HCT116 (cell line): ENCODE data around the gene SKAP1.
A peak's percentile ranks its signal among the peaks of the same experiment; 100 is the strongest.
"Not testable (repeated sequence)": the region's sequence is repeated elsewhere in the genome, so short reads cannot be mapped to it uniquely, and the experiment has no call there.

Source experiments
- CEBPB ChIP-seq: IDR thresholded peaks from 2 replicates; pipeline ENCODE4 v1.6.1; 2012; ENCODE audit warnings: low read depth
- EZH2 ChIP-seq: fragments of 200-600 bp; sonication (generic); IDR thresholded peaks from 2 replicates; pipeline ENCODE4 v1.6.1; 2017; ENCODE audit warnings: antibody characterized with exemption, mixed run types
- JUND ChIP-seq: IDR thresholded peaks from 2 replicates; pipeline ENCODE4 v1.6.1; 2012
- POLR2A ChIP-seq: IDR thresholded peaks from 2 replicates; pipeline ENCODE4 v1.7.0; 2011; ENCODE audit warnings: borderline replicate concordance; ENCODE audit not compliant: insufficient read depth, insufficient read length; ENCODE audit errors: extremely low read depth
- POLR2AphosphoS5 ChIP-seq: IDR thresholded peaks from 2 replicates; pipeline ENCODE4 v1.6.1; 2011; ENCODE audit warnings: mild to moderate bottlenecking, low read depth, low read length, moderate library complexity
- RAD21 ChIP-seq: IDR thresholded peaks from 2 replicates; pipeline ENCODE4 v1.6.1; 2012; ENCODE audit warnings: low read depth, mild to moderate bottlenecking
- SP1 ChIP-seq: IDR thresholded peaks from 2 replicates; pipeline ENCODE4 v1.6.1; 2012; ENCODE audit warnings: low read depth
- SRF ChIP-seq: IDR thresholded peaks from 2 replicates; pipeline ENCODE4 v1.6.1; 2012; ENCODE audit warnings: low read depth
- YY1 ChIP-seq: IDR thresholded peaks from 2 replicates; pipeline ENCODE4 v1.6.1; 2011; ENCODE audit warnings: low read length, low read depth, moderate library complexity, mild to moderate bottlenecking; ENCODE audit not compliant: insufficient replicate concordance; ENCODE audit errors: extremely low read depth
- ZFX ChIP-seq: fragments of 450-650 bp; IDR thresholded peaks from 2 replicates; pipeline ENCODE4 v1.6.1; 2017
- TF ChIP-seq, protein P1 (sequence below), 3 experiments: fragments of 200-600 bp in 1 of 3; sonication (generic) in 1 of 3; IDR thresholded peaks in 2 of 3; conservative IDR thresholded peaks in 1 of 3; 2 replicates each; pipeline ENCODE4 v1.5.1; 2012 to 2017; ENCODE audit warnings: low read depth in 2 of 3, low read length in 2 of 3, antibody characterized with exemption in 1 of 3, borderline replicate concordance in 1 of 3, control low read depth in 1 of 3, mild to moderate bottlenecking in 1 of 3, mixed read lengths in 1 of 3, mixed run types in 1 of 3, moderate library complexity in 1 of 3; ENCODE audit not compliant: insufficient read depth in 1 of 3
- TF ChIP-seq, protein P2 (sequence below): IDR thresholded peaks from 2 replicates; pipeline ENCODE4 v1.6.1; 2012
- TF ChIP-seq, protein P3 (sequence below): IDR thresholded peaks from 2 replicates; pipeline ENCODE4 v1.6.1; 2012; ENCODE audit warnings: low read depth
- TF ChIP-seq, protein P4 (sequence below): IDR thresholded peaks from 2 replicates; pipeline ENCODE4 v1.6.1; 2012

DNA sequence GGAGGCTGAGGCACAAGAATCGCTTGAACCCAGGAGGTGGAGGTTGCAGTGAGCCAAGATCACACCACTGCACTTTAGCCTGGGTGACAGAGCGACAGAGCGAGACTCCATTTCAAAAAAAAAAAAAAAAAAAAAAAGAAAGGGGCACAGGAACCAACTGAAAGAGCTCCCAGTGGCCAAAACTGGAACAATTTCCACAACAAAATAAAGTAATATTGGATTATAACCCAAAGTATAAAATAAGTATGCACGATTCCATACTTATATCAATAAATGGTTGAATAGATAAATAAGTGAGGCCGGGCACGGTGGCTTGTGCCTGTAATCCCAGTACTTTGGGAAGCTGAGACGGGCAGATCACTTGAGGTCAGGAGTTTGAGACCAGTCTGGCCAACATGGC is 19.2 kb downstream of the SKAP1 start:
- not testable (repeated sequence) for TF ChIP-seq POLR2AphosphoS5, EZH2, POLR2A, CEBPB, JUND, SRF, YY1, SP1, ZFX, RAD21
- TF ChIP-seq, protein P1, sequence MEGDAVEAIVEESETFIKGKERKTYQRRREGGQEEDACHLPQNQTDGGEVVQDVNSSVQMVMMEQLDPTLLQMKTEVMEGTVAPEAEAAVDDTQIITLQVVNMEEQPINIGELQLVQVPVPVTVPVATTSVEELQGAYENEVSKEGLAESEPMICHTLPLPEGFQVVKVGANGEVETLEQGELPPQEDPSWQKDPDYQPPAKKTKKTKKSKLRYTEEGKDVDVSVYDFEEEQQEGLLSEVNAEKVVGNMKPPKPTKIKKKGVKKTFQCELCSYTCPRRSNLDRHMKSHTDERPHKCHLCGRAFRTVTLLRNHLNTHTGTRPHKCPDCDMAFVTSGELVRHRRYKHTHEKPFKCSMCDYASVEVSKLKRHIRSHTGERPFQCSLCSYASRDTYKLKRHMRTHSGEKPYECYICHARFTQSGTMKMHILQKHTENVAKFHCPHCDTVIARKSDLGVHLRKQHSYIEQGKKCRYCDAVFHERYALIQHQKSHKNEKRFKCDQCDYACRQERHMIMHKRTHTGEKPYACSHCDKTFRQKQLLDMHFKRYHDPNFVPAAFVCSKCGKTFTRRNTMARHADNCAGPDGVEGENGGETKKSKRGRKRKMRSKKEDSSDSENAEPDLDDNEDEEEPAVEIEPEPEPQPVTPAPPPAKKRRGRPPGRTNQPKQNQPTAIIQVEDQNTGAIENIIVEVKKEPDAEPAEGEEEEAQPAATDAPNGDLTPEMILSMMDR (IDR thresholded peaks at IDR 0.05 in 2 of 3, conservative IDR thresholded peaks at IDR 0.05 in 1 of 3; ENCODE audit: borderline replicate concordance in 1 of 3, insufficient read depth in 1 of 3, low read depth in 2 of 3, low read length in 2 of 3) = peak in 1 of 3 experiments; percentile 21; a peak in 1 of 6 replicates
- TF ChIP-seq, protein P2, sequence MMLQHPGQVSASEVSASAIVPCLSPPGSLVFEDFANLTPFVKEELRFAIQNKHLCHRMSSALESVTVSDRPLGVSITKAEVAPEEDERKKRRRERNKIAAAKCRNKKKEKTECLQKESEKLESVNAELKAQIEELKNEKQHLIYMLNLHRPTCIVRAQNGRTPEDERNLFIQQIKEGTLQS = not testable (repeated sequence)
- TF ChIP-seq, protein P3, sequence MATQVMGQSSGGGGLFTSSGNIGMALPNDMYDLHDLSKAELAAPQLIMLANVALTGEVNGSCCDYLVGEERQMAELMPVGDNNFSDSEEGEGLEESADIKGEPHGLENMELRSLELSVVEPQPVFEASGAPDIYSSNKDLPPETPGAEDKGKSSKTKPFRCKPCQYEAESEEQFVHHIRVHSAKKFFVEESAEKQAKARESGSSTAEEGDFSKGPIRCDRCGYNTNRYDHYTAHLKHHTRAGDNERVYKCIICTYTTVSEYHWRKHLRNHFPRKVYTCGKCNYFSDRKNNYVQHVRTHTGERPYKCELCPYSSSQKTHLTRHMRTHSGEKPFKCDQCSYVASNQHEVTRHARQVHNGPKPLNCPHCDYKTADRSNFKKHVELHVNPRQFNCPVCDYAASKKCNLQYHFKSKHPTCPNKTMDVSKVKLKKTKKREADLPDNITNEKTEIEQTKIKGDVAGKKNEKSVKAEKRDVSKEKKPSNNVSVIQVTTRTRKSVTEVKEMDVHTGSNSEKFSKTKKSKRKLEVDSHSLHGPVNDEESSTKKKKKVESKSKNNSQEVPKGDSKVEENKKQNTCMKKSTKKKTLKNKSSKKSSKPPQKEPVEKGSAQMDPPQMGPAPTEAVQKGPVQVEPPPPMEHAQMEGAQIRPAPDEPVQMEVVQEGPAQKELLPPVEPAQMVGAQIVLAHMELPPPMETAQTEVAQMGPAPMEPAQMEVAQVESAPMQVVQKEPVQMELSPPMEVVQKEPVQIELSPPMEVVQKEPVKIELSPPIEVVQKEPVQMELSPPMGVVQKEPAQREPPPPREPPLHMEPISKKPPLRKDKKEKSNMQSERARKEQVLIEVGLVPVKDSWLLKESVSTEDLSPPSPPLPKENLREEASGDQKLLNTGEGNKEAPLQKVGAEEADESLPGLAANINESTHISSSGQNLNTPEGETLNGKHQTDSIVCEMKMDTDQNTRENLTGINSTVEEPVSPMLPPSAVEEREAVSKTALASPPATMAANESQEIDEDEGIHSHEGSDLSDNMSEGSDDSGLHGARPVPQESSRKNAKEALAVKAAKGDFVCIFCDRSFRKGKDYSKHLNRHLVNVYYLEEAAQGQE = not testable (repeated sequence)
- TF ChIP-seq, protein P4, sequence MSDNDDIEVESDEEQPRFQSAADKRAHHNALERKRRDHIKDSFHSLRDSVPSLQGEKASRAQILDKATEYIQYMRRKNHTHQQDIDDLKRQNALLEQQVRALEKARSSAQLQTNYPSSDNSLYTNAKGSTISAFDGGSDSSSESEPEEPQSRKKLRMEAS = not testable (repeated sequence)
